Measurements from ENCODE around the gene MPC2.

- TF ChIP-seq YY1 (IDR thresholded peaks at IDR 0.05; ENCODE audit: insufficient read depth, insufficient read length) (no peak), ZNF274 (IDR thresholded peaks at IDR 0.05; ENCODE audit: low read depth, low read length) (no peak), SUZ12 (IDR thresholded peaks at IDR 0.05; ENCODE audit: extremely low read depth, insufficient read depth, insufficient read length) (no peak)
These were observed 14.8 kb downstream of the MPC2 start for GRCh38 chr1:167922023-167922422.
